HG03196 (cell line): Measurements from ENCODE around the gene C3orf22.

Source experiments
- ATAC-seq: cut with Tn5 transposase; IDR thresholded peaks from one replicate; pipeline ENCODE4 v1.9.1; 2021; ENCODE audit not compliant: unreplicated experiment

Gene C3orf22

DNA sequence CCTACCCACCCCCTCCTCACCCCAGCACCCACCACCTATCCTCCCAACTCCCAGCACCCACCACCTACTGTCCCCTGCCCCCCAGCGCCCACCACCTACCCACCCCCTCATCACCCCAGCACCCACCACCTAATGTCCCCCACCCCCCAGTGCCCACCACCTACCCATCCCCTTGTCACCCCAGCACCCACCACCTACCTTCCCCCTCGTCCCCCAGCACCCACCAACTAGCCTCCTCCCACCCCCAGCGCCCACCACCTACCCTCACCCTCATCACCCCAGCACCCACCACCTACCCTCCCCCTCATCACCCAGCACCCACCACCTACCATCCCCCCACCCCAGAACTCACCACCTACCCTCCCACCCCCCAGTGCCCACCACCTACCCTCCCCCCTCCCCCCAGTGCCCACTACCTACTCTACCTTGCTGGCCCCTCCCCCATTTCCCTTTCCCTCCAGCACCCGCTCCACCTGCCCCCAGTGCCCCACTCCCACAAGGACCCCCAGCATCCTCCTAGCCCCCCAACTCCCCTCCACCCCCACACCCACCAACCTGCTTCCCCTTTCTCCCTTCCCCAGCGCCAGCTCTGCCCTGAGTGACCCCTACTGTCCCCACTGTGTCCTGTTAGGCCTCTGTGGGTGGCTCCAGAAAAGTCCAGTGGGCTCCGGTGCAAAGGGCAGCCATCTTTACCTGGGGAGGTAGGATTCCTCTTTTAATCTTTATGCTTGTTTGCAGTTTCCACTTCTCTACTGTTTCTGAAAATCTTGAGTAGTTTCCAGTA, 42.4 kb downstream of the C3orf22 start:
- ATAC-seq = no peak

DNA sequence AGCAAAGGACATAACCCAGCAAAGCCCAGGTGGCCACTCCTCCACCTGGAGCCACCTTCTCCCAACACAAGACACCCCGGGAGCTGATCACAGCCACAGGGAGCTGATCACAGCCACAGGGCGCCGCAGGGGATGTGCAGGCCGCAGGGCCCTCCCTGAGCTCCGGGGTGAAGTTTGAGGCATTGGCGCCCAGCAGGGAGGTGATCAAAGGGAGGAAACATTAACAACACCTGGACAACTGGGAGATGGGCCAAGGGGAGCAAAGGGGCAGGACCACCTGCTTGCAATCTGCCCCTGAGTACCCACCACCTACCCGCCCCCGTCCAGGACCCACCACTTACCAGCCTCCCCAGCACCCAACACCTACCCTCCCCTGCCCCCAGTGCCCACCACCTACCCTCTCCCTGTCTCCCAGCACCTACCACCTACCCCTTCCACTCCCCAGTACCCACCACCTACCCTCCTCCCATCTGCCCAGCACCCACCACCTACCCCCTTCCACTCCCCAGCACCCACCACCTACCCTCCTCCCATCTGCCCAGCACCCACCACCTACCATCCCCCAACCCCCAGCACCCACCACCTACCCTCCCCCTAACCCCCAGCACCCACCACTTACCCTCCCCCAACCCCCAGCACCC, 43.5 kb downstream of the C3orf22 start:
- ATAC-seq = no peak

DNA sequence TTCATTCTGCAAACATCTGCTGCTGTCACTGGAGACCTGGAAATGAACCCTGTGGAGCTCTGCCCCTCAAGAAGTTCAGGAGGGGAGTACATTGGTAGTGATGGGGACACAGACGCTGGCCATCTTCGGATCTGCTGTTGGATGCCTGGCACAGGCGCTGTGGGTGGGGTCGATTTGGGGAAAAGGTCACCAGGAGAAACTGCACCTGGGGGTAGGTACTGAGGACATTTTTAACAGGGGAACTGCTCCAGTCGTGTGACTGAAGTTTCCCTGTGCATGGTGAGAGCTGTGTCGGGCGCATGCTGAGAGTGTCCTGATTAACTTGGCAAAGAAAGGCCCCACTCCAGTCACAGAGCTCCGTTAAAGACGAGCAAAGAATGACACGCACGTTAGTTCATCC, 44.6 kb downstream of the C3orf22 start:
- no peak for ATAC-seq

DNA sequence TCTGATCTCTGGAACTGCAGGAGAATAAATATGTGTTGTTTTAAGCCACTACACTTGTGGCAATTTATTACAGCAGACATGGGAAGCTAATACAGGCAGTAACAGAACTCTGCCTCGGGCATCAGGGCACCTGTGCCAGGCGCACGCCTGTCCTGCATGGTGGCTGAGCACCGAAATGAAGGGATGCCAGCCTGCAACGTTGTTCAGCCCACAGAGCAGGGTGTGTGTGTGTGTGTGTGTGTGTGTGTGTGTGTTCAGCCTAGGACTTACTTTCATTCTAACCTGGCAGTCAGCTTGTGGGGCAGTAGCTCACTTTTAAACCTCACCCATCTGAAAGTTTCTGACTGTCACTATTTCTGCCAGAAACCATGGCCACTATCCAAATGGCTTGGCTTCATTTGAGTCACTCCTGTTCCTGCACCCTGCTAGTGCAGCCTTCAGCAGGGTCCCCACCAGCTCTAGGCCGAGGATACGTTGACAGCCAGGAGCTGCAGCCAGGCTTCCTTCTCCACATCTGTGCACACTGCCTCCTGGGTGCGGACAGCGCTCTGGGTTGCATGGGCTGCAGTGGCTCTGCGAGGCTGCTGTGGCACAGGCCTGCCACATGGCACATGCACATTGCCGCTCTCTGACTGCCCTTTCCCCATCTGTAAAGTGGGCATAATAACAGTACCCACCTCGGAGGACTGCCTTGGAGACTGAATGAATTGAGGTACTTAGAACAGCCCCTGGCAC, 45.6 kb downstream of the C3orf22 start:
- no peak for ATAC-seq

DNA sequence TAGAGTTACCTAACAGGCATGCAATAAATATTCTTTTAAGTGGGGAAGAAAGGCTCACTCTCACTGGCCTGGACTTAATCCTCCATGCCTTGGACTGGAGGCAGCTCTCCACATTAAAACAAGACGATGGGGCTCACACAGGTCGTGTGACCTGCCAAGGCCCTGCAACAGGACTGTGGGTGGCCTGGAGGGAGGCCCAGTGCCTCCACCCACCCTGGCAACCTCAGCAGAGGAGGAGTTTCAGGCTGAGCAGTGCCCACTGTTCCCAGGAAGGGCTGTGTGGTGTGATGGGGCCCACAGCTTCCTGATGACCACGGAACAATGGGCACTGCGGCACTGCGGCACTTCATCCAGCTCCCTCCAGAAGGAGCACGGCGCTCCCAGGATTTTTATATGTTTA, 46.7 kb downstream of the C3orf22 start:
- ATAC-seq = no peak

DNA sequence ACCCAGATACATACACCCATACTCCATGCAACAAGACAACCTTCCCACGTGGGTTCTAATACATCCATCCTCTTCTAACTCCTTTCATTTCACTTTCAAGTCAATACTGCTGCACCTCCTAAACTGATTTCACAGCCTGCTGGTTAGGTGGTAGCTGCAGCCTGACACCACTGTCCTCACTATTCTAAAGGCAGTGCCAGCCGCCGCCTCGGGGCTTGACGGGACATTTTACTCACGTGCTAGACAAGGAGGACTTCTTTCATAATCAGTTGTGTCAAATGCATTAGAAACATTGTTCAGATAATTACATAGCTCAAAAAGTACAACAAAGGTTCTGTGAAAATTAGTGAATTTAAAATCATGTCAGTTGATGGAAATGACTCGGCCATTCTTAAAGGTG, 47.4 kb downstream of the C3orf22 start:
- no peak for ATAC-seq

DNA sequence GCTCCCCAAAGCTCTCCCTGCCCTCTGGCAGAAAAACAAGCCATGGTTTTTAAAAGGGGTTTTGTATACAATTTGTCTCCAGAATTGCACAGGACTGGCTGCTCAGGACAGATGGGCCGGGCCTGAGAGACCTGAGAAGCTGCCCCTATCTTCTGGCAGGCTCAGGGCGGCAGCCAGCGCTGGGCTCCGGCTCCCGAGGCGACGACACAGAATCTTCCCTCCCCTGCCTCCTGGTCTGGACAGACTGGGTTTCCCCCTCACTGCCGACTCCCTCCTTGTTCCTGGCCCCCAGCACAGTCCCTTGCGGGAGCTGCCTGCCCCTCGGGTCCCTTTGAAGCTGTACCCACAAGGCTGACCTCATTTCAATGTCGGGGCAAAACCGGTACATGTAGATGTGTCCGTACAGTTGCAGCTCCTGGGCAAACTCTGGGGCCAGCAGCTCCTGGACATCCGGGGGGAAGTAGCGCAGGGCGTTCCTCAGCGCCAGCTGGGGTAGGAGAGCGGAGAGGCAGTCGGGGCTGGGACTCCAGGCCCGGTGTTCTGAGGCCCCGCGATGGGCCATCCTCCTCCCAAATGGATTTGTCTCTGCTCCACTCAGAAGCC, 48.3 kb downstream of the C3orf22 start:
- ATAC-seq = no peak

DNA sequence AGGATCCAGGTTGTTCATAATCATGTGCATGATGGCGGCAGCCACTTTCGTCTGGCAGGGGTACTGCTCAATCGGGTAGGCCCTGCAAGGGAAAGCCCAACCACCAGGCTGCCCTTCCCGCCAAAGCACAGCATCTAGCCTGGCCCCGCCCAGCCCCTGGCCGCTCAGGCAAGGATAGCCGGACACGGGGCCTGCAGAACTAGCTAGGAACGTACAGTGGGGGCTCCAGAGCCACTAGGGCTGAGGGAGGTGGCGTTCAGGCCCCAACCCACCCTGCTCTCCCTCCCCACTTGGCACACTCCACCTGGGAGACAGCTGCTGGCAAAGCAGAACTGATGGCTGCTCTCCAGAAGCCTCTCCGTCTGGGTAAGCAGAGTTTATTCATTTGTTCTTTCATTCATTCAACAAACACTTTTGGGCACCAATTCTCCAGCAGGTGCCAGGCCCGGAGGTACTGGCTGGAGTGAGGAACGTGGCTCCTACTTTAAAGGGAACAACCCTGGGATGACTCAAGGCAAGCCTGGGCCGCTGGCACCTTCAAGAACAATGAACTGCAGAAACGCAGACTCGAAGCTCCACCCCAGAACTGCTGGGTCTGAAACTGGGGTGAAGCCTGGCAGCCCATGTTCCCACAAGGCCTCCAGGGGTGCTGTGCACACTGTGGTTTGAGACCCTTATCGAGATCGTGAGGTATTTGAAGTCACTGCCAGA, 49.0 kb downstream of the C3orf22 start:
- ATAC-seq = no peak

DNA sequence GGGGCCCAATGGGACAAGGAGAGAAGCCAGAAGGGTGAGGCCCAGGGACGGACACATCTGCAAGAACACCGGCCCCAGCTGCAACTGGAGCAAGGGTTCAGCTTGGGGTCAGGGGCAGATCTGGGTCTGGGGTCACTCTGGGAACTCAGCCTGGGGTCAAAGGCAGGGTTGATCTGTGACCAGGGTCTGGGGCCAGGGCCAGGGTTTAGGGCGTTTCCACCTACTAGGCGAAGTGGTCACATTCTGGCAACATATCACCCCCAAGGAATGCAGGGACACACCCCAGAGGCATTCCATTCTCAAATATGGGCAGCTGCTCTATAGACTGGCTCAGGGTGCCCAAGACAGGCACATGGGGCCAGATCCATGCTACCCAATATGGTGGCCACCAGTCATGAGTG, 50.2 kb downstream of the C3orf22 start:
- ATAC-seq = no peak

DNA sequence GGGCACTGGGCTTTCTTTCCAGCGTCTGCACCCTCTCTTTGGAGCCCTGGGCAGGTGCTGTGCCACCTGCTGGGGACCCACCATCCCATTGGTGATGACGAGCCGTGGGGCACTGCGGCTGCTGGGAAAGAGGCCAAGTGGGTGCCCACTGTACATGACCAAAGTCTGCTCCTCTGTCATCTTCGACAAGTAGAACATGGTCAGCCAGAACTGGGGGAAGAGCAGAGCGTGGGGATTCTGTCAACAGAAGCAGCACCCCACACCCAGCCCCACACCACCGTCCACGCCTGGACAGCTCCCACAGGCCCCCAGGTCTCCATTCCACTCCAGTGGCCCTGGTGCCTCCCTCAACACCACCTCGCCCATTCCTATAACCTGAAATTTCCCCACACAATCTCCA, 50.8 kb downstream of the C3orf22 start:
- ATAC-seq = no peak

DNA sequence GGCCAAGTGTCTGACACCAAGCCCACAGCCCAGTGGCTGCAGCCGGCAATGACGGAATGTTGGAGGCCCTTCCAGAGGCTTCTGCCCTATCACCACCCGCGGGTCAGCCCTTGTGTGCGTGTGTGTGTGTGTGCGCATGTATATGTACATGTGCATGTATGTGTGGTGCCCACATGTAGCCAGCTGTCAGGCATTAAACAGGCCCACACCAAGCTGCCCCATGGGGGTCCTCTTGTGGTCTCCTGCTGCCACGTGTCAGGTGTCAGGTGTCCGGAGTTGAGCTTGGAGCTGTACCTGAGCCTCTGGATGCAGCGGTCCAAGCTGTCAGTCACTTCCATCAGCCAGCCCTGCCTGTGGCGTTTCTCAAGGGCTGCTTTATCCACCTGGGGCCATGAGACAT, 55.0 kb downstream of the C3orf22 start:
- no peak for ATAC-seq

DNA sequence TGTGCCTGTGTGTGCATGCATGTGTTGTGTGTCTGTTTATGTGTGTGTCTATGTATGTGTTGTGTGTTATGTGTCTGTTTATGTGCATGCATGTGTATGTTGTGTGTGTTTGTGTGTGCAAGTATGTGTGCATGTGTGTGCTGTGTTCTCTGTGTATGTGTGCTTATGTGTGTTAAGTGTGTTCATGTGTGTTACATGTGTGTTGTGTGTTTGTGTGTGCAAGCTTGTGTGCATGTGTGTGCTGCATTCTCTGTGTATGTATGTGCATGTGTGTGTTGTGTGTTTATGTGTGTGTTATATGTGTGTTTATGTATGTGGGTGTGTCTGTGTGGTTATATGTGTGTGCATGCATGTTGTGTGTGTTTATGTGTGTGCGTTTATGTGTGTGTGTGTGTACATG, 56.1 kb downstream of the C3orf22 start:
- no peak for ATAC-seq

DNA sequence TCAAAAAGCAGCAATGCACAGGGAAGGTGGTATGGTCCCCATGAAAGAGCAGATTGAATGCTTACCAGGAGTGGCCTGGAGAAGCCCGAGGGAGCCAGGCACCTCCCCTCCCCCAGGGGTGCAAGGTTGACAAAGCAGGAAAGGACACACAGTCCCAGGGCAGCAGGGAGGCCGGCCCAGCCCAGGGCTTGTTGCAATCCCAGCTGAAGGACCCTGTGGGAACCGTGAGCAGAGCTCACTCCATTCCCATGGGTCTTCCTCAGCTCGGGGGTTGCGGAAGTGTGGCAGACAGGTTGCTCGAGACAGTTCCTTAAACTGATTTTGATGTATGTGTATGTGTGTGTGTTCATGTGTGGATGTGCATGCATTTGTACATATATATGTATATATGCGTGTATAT, 57.0 kb downstream of the C3orf22 start:
- ATAC-seq = no peak

DNA sequence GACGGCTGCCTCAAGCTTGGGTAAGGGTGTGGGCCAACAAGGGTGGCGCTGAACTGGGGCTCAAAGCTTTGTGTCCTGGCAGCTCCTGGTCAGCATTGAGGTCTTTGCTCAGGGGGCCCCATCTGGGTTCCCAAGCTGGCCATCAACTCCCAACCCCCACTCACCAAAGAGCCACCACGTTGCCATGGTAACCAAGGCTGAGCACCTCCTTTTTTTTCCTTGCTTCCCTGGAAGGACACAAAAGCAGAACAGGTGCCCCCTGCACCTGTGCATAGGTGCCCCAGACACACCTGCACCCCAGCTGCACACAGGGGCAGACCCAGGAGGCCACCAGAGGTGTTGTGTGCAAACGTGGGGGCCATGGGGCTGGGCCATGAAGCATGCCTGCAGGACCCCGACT, 57.7 kb downstream of the C3orf22 start:
- ATAC-seq = no peak

DNA sequence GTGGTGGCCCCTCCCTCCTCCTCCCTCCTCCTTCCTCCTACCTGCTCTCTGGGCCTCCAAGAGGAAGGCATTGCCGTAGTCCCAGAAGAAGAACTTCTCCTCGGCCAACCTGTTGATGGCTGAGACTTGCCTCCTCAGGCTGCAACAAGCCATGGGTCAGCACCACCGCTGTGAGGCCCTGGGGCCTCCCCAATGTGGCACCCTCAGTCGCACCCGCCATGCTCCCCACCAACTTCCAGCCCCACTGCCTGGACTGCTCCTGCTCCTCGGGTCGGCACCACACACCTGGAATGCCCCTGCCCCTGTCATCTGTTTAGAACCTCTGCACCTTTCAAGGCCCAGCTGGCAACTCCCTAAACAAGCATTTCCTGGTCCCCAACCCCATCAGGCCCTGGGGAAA, 58.7 kb downstream of the C3orf22 start:
- ATAC-seq = no peak
